ENCODE results near the gene LGR4.

- no peak for TF ChIP-seq KAT8 (IDR thresholded peaks at IDR 0.05; ENCODE audit: low read depth)
- no peak for TF ChIP-seq SP1 (CRISPR knock-in tag; IDR thresholded peaks at IDR 0.05)
- TF ChIP-seq ZNF23 (CRISPR knock-in tag; IDR thresholded peaks at IDR 0.05), result no peak
- TF ChIP-seq NRF1 (conservative IDR thresholded peaks at IDR 0.05 in 1 of 2, IDR thresholded peaks at IDR 0.05 in 1 of 2), result no peak
- no peak for TF ChIP-seq BACH1 (tag; IDR thresholded peaks at IDR 0.05)
- no peak for TF ChIP-seq POLR2AphosphoS5 (IDR thresholded peaks at IDR 0.05; ENCODE audit: control insufficient read depth, insufficient read depth, low read depth, low read length)
- no peak for TF ChIP-seq CHD1 (IDR thresholded peaks at IDR 0.05; ENCODE audit: low read length)
- no peak for TF ChIP-seq PRDM10 (IDR thresholded peaks at IDR 0.05; ENCODE audit: partially characterized antibody)
- no peak for TF ChIP-seq RHOXF2B (CRISPR knock-in tag; conservative IDR thresholded peaks at IDR 0.05)
Observed at GRCh38 chr11:27456140-27456794, 16.3 kb downstream of the LGR4 start.
